ENCODE data around the gene SCUBE2.

GRCh38 chr11:9015677-9016076, 75.7 kb downstream of the SCUBE2 start:
- TF ChIP-seq CREB1 (IDR thresholded peaks at IDR 0.05; ENCODE audit: low read depth) = no peak
- TF ChIP-seq YY1 (IDR thresholded peaks at IDR 0.05; ENCODE audit: low read depth) = no peak
- no peak for TF ChIP-seq REST (IDR thresholded peaks at IDR 0.05; ENCODE audit: low read depth)
- no peak for TF ChIP-seq EP300 (IDR thresholded peaks at IDR 0.05; ENCODE audit: borderline replicate concordance)
- no peak for TF ChIP-seq EGR1 (IDR thresholded peaks at IDR 0.05)
- TF ChIP-seq TEAD4 (IDR thresholded peaks at IDR 0.05) = no peak
- no peak for TF ChIP-seq FOXM1 (IDR thresholded peaks at IDR 0.05; ENCODE audit: borderline replicate concordance, low read depth)
- no peak for TF ChIP-seq MAX (IDR thresholded peaks at IDR 0.05)
- TF ChIP-seq NFIC (IDR thresholded peaks at IDR 0.05) = no peak
- TF ChIP-seq RAD21 (IDR thresholded peaks at IDR 0.05; ENCODE audit: low read depth) = peak; percentile 82
- no peak for TF ChIP-seq TAF1 (IDR thresholded peaks at IDR 0.05; ENCODE audit: low read depth)
- no peak for TF ChIP-seq TCF12 (IDR thresholded peaks at IDR 0.05; ENCODE audit: low read depth)
- no peak for TF ChIP-seq CEBPB (IDR thresholded peaks at IDR 0.05)
